OCI-LY1 (cell line): ENCODE measurements around the gene CRK.

Experiments used
- H2AFZ ChIP-seq: fragments of 200-600 bp; sonication (generic), shearing (Covaris generic); 2 replicates; pipeline ENCODE4 v1.6.0; 2014; ENCODE audit warnings: antibody characterized with exemption, mild to moderate bottlenecking, low read length
- H3F3A ChIP-seq: fragments of 200-600 bp; sonication (generic), shearing (Covaris generic); 2 replicates; pipeline ENCODE4 v1.6.0; 2014; ENCODE audit warnings: mild to moderate bottlenecking, antibody characterized with exemption, low read length, moderate library complexity; ENCODE audit not compliant: insufficient read depth
- H3K27ac ChIP-seq: fragments of 200-600 bp; sonication (generic); 2 replicates; pipeline ENCODE4 v1.5.1; 2014; ENCODE audit warnings: low read length, mixed run types, mild to moderate bottlenecking, low read depth; ENCODE audit not compliant: poor library complexity, severe bottlenecking
- H3K27me3 ChIP-seq: fragments of 200-600 bp; sonication (generic); 2 replicates; pipeline ENCODE4 v1.6.0; 2014; ENCODE audit warnings: antibody characterized with exemption, mild to moderate bottlenecking, low read length, moderate library complexity; ENCODE audit not compliant: insufficient read depth
- H3K36me3 ChIP-seq: fragments of 200-600 bp; sonication (generic); 2 replicates; pipeline ENCODE4 v1.6.1; 2014; ENCODE audit warnings: mild to moderate bottlenecking, antibody characterized with exemption, low read length, moderate library complexity, mixed read lengths; ENCODE audit not compliant: insufficient read depth
- H3K4me1 ChIP-seq: fragments of 200-600 bp; sonication (generic); 2 replicates; pipeline ENCODE4 v1.5.1; 2014; ENCODE audit warnings: mild to moderate bottlenecking, low read length, moderate library complexity; ENCODE audit not compliant: insufficient read depth, severe bottlenecking
- H3K4me2 ChIP-seq: fragments of 200-600 bp; sonication (generic), shearing (Covaris generic); 2 replicates; pipeline ENCODE4 v1.6.1; 2014; ENCODE audit warnings: low read length
- H3K4me3 ChIP-seq: fragments of 200-600 bp; sonication (generic); 2 replicates; pipeline ENCODE4 v1.5.1; 2014; ENCODE audit warnings: low read length, low read depth, mild to moderate bottlenecking, mixed read lengths; ENCODE audit not compliant: poor library complexity, severe bottlenecking
- H3K79me2 ChIP-seq: fragments of 200-600 bp; shearing (Covaris generic); 2 replicates; pipeline ENCODE4 v1.6.1; 2016; ENCODE audit warnings: mixed run types, low read length, mixed read lengths; ENCODE audit not compliant: insufficient read depth
- H3K9ac ChIP-seq: fragments of 200-600 bp; sonication (generic), shearing (Covaris generic); 2 replicates; pipeline ENCODE4 v1.6.1; 2014; ENCODE audit warnings: mild to moderate bottlenecking, low read length, mixed read lengths
- H3K9me2 ChIP-seq: fragments of 200-600 bp; sonication (generic), shearing (Covaris generic); 2 replicates; pipeline ENCODE4 v1.6.1; 2014; ENCODE audit warnings: low read depth, mild to moderate bottlenecking, low read length, mixed read lengths
- H3K9me3 ChIP-seq: fragments of 200-600 bp; shearing (Covaris generic); 2 replicates; pipeline ENCODE4 v1.6.1; 2014; ENCODE audit warnings: low read length, mixed read lengths
- H4K20me1 ChIP-seq: fragments of 200-600 bp; sonication (generic), shearing (Covaris generic); 2 replicates; pipeline ENCODE4 v1.6.0; 2016; ENCODE audit warnings: mild to moderate bottlenecking, low read length; ENCODE audit not compliant: insufficient read depth
- CTCF ChIP-seq: fragments of 200-600 bp; sonication (generic), shearing (Covaris generic); IDR thresholded peaks from 2 replicates; pipeline ENCODE4 v1.5.1; 2017; ENCODE audit warnings: mild to moderate bottlenecking, antibody characterized with exemption, low read length, moderate library complexity, mixed read lengths
- EZH2 ChIP-seq: fragments of 200-600 bp; sonication (generic), shearing (Covaris generic); IDR thresholded peaks from 2 replicates; pipeline ENCODE4 v1.8.0; 2017; ENCODE audit warnings: borderline replicate concordance, mixed run types, mild to moderate bottlenecking, antibody characterized with exemption, low read length, moderate library complexity, mixed read lengths

CRK gene

DNA sequence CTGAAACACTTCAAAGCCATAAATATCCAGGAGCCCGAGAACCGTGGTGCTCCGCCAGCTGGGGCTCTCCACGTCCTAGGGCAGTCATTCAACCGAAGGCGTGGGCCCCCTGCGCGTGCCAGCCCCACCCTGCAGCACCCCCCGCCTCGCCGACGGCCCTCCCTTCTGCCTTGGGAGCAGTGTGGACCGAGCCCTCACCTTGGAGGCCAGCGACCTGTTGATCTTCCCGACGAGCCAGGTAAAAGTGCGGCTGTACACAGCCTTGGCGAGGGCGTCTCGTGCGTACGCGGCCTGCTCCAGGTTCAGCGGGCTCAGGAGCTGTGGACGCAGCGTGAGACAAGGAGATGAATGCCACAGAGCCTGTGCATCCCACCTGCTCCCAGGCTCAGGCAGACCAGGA is 22.4 kb upstream of the CRK start:
- H3K9me2 ChIP-seq: no peaks in the 10 kb centered on the region
- H3K27me3 ChIP-seq: no peaks in the 10 kb centered on the region
- H3K79me2 ChIP-seq: no peaks in the 10 kb centered on the region
- peaks cover 14% of the 10 kb centered on the region for H3K4me1 ChIP-seq
- no peak overlapping the region for H3K4me3 ChIP-seq
- no peaks in the 10 kb centered on the region for H3F3A ChIP-seq
- no peak overlapping the region for H2AFZ ChIP-seq
- H3K9ac ChIP-seq: no peak overlapping the region
- no peak for TF ChIP-seq EZH2
- no peak for TF ChIP-seq CTCF
- no peaks in the 10 kb centered on the region for H3K9me3 ChIP-seq
- no peaks in the 10 kb centered on the region for H4K20me1 ChIP-seq
- H3K27ac ChIP-seq: no peak overlapping the region
- H3K36me3 ChIP-seq: peaks cover 31% of the 10 kb centered on the region
- H3K4me2 ChIP-seq: no peak overlapping the region

GRCh38 chr17:1475321-1475854 is 19.4 kb upstream of the CRK start:
- no peak for TF ChIP-seq CTCF
- TF ChIP-seq EZH2: no peak
- no peaks in the 10 kb centered on the region for H3K9me2 ChIP-seq
- no peak overlapping the region for H3K4me2 ChIP-seq
- no peaks in the 10 kb centered on the region for H4K20me1 ChIP-seq
- no peaks in the 10 kb centered on the region for H3K79me2 ChIP-seq
- H2AFZ ChIP-seq: no peak overlapping the region
- no peaks in the 10 kb centered on the region for H3K27me3 ChIP-seq
- peaks cover 14% of the 10 kb centered on the region for H3K4me1 ChIP-seq
- no peak overlapping the region for H3K27ac ChIP-seq
- H3K36me3 ChIP-seq: peaks cover 32% of the 10 kb centered on the region
- H3F3A ChIP-seq: no peaks in the 10 kb centered on the region
- no peak overlapping the region for H3K9ac ChIP-seq
- no peak overlapping the region for H3K4me3 ChIP-seq
- H3K9me3 ChIP-seq: no peaks in the 10 kb centered on the region

DNA sequence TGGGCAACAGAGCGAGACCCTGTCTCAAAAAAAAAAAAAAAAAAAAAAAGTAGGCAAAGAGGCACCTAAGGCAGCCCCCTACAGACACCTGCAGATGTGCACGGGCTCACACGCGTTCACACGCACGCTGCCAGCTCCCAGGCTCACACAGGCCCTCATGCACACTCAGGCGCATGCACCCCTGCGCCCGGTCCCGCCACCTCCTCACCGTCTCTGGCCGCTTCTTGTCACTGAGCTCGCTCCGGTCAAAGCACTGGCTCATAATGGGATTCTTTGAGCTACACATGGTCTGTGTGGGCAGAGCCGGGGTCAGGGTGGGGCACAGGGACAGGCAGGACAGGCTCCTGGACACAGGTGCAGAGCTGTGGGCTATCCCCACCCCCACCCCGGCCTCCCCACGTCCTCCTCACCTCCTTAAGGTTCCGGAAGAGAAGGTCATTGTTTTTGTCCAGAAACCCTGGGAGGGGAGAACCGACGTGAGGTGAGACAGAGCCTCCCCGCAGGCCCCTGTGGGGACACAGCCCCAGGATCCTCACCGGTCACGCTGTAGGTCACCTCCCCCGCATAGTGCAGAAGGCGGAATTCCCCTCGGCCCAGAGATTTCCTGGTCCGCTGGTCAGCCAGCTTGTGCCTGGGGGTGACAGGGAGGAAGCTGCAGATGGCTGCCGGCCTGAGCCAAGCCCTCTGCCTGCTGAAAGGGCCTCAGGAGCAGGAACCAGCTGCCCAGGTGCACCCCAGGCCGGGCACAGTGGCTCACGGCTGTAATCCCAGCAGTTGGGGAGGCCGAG is 18.6 kb upstream of the CRK start:
- no peak overlapping the region for H3K27ac ChIP-seq
- no peak overlapping the region; the same call in 1 of the 2 replicates for H3K4me2 ChIP-seq
- H3K79me2 ChIP-seq: no peaks in the 10 kb centered on the region
- no peaks in the 10 kb centered on the region for H3K9me3 ChIP-seq
- no peak overlapping the region for H2AFZ ChIP-seq
- H3K27me3 ChIP-seq: no peaks in the 10 kb centered on the region
- no peak overlapping the region for H3K4me3 ChIP-seq
- TF ChIP-seq EZH2 (no peak), CTCF (no peak)
- H3F3A ChIP-seq: no peaks in the 10 kb centered on the region
- peaks cover 14% of the 10 kb centered on the region for H3K4me1 ChIP-seq
- no peaks in the 10 kb centered on the region for H3K9me2 ChIP-seq
- peaks cover 39% of the 10 kb centered on the region for H3K36me3 ChIP-seq
- H3K9ac ChIP-seq: no peak overlapping the region
- H4K20me1 ChIP-seq: no peaks in the 10 kb centered on the region
